Glutamatergic neuron (in vitro differentiated cells): ENCODE measurements around the gene SHANK2. TPM values are rescaled to one million over a fixed set of nuclear protein-coding genes. Genes with fewer than 3 reads are reported as not detected.

Experiments
- DNase-seq: peaks from one replicate; pipeline ENCODE4 v3.0.0; 2022
- H3K27ac Mint-ChIP-seq: one replicate; pipeline ENCODE4 v1.8.0; 2020; ENCODE audit warnings: mild to moderate bottlenecking, mixed read lengths, inconsistent platforms; ENCODE audit not compliant: unreplicated experiment
- H3K27me3 Mint-ChIP-seq: one replicate; pipeline ENCODE4 v1.8.0; 2020; ENCODE audit warnings: mild to moderate bottlenecking, moderate library complexity, mixed read lengths, inconsistent platforms; ENCODE audit not compliant: unreplicated experiment
- H3K36me3 Mint-ChIP-seq: one replicate; pipeline ENCODE4 v1.8.0; 2020; ENCODE audit warnings: mild to moderate bottlenecking, mixed read lengths, inconsistent platforms; ENCODE audit not compliant: unreplicated experiment
- H3K4me1 Mint-ChIP-seq: one replicate; pipeline ENCODE4 v1.8.0; 2020; ENCODE audit warnings: mild to moderate bottlenecking, low read depth, mixed read lengths, inconsistent platforms; ENCODE audit not compliant: unreplicated experiment
- H3K4me3 Mint-ChIP-seq: one replicate; pipeline ENCODE4 v1.8.0; 2020; ENCODE audit warnings: mild to moderate bottlenecking, mixed read lengths, inconsistent platforms; ENCODE audit not compliant: unreplicated experiment
- H3K9me3 Mint-ChIP-seq: one replicate; pipeline ENCODE4 v1.8.0; 2020; ENCODE audit warnings: mild to moderate bottlenecking, moderate library complexity, mixed read lengths, inconsistent platforms; ENCODE audit not compliant: unreplicated experiment
- CTCF ChIP-seq: fragments of 200-600 bp; sonication (generic); IDR thresholded peaks from one replicate; pipeline ENCODE4 v1.5.0; 2021; ENCODE audit not compliant: partially characterized antibody, unreplicated experiment
- total RNA-seq: library from RNA; stranded (reverse); fragmentation: NEBNext Ultra II Directional; extraction: Animal tissue kit (Norgen Biotek cat#: 25700); gene quantifications from one replicate; pipeline ENCODE4 v1.2.1, GENCODE V29; 2021; ENCODE audit not compliant: unreplicated experiment

Gene SHANK2
- total RNA-seq, 1 donor from 2014 or later = 23.0 TPM

- Mint-ChIP-seq H3K4me3 (no peak overlapping the region), H3K9me3 (no peaks in the 10 kb centered on the region)
Measured at GRCh38 chr11:71240865-71241691, 11.3 kb downstream of the SHANK2 start.

GRCh38 chr11:71240061-71240690 is 12.2 kb downstream of the SHANK2 start:
- TF ChIP-seq CTCF = no peak
- Mint-ChIP-seq H3K4me1 (peaks cover 4% of the 10 kb centered on the region), H3K4me3 (no peak overlapping the region), H3K27me3 (peaks cover 4% of the 10 kb centered on the region), H3K27ac (no peak overlapping the region), H3K9me3 (no peaks in the 10 kb centered on the region), H3K36me3 (no peaks in the 10 kb centered on the region)
- no peak for DNase-seq

More at GRCh38 chr11:71240865-71241691, 11.3 kb downstream of the SHANK2 start:
- Mint-ChIP-seq H3K27me3 (peaks cover 1% of the 10 kb centered on the region), H3K4me1 (peaks cover 6% of the 10 kb centered on the region), H3K27ac (no peak overlapping the region), H3K36me3 (no peaks in the 10 kb centered on the region)
- DNase-seq = no peak
- no peak for TF ChIP-seq CTCF

GRCh38 chr11:71239581-71239980 is 12.8 kb downstream of the SHANK2 start:
- Mint-ChIP-seq H3K9me3 (no peaks in the 10 kb centered on the region), H3K36me3 (no peaks in the 10 kb centered on the region), H3K27me3 (peaks cover 4% of the 10 kb centered on the region), H3K4me3 (no peak overlapping the region), H3K4me1 (peaks cover 4% of the 10 kb centered on the region), H3K27ac (no peak overlapping the region)
- no peak for DNase-seq
- no peak for TF ChIP-seq CTCF

GRCh38 chr11:71238941-71239340 is 13.4 kb downstream of the SHANK2 start:
- no peak for TF ChIP-seq CTCF
- peaks cover 4% of the 10 kb centered on the region for H3K4me1 Mint-ChIP-seq
- DNase-seq = no peak

More at GRCh38 chr11:71238941-71239340, 13.4 kb downstream of the SHANK2 start:
- H3K27ac Mint-ChIP-seq = no peak overlapping the region
- H3K27me3 Mint-ChIP-seq = peaks cover 4% of the 10 kb centered on the region
- no peak overlapping the region for H3K4me3 Mint-ChIP-seq
- no peaks in the 10 kb centered on the region for H3K36me3 Mint-ChIP-seq
- no peaks in the 10 kb centered on the region for H3K9me3 Mint-ChIP-seq
